Measurements from ENCODE around the gene GADD45GIP1. TPM values are rescaled to one million over a fixed set of nuclear protein-coding genes. Genes with fewer than 3 reads are reported as not detected.

The GADD45GIP1 gene
- total RNA-seq, 1 experiment from 2014 or later: 36.7 TPM

- H3K27ac ChIP-seq (ENCODE audit: low read length): no peak overlapping the region
- DNase-seq (ENCODE audit: low read depth, low spot score): no peak
- POLR2A ChIA-PET: no interaction called here
- H3K9me3 ChIP-seq (ENCODE audit: control insufficient read depth, insufficient read depth, low read depth, low read length): no peaks in the 10 kb centered on the region
- peaks cover 41% of the 10 kb centered on the region for H3K4me1 ChIP-seq (ENCODE audit: control insufficient read depth, insufficient read depth, low read length)
- no peak for TF ChIP-seq REST (IDR thresholded peaks at IDR 0.05; ENCODE audit: insufficient read depth in 1 of 2, low read depth in 2 of 2, low read length in 1 of 2)
- H3K36me3 ChIP-seq (ENCODE audit: control insufficient read depth, insufficient read depth, low read length): no peaks in the 10 kb centered on the region
- no TSS peak for BruUV-seq (replicated peaks)
- in situ Hi-C loops (cut with HindIII; ENCODE audit: low pct_unique_long_range_greater_than_20kb, low sequenced_read_pairs): no loop called here
- ATAC-seq: no peak
- intact Hi-C loops (cut with micrococcal nuclease; ENCODE audit: unreplicated experiment): no loop called here
- CTCF ChIA-PET: no interaction called here
- H3K4me3 ChIP-seq (ENCODE audit: low read depth in 2 of 2, low read length in 2 of 2): no peak overlapping the region
- no peaks in the 10 kb centered on the region for H3K27me3 ChIP-seq (ENCODE audit: control insufficient read depth, insufficient read depth, low read length)
Observed at GRCh38 chr19:13003081-13003480, 46.1 kb upstream of the GADD45GIP1 start.

GRCh38 chr19:13002166-13002898 is 45.3 kb upstream of the GADD45GIP1 start:
- Histone ChIP-seq H3K4me1 (ENCODE audit: control insufficient read depth, insufficient read depth, low read length) (peaks cover 41% of the 10 kb centered on the region), H3K27me3 (ENCODE audit: control insufficient read depth, insufficient read depth, low read length) (no peaks in the 10 kb centered on the region), H3K27ac (ENCODE audit: low read length) (no peak overlapping the region), H3K4me3 (ENCODE audit: low read depth in 2 of 2, low read length in 2 of 2) (no peak overlapping the region), H3K36me3 (ENCODE audit: control insufficient read depth, insufficient read depth, low read length) (no peaks in the 10 kb centered on the region), H3K9me3 (ENCODE audit: control insufficient read depth, insufficient read depth, low read depth, low read length) (no peaks in the 10 kb centered on the region)
- no TSS peak for BruUV-seq (replicated peaks)
- DNase-seq (ENCODE audit: low read depth, low spot score) (no peak), ATAC-seq (no peak)
- ChIA-PET POLR2A (interaction anchor here (0.7 kb wide), 1 partner anchor 41 kb away, joined by 19 read pairs; no protein-coding TSS in a partner anchor), CTCF (no interaction called here)
- intact Hi-C loops (cut with micrococcal nuclease; ENCODE audit: unreplicated experiment) (no loop called here), in situ Hi-C loops (cut with HindIII; ENCODE audit: low pct_unique_long_range_greater_than_20kb, low sequenced_read_pairs) (no loop called here)
- TF ChIP-seq TCF7L2 (IDR thresholded peaks at IDR 0.05; ENCODE audit: low read depth, low read length) (no peak), SIN3A (IDR thresholded peaks at IDR 0.05; ENCODE audit: borderline replicate concordance, insufficient read depth, low read depth, low read length) (no peak), REST (IDR thresholded peaks at IDR 0.05; ENCODE audit: insufficient read depth in 1 of 2, low read depth in 2 of 2, low read length in 1 of 2) (no peak), POLR2AphosphoS5 (IDR thresholded peaks at IDR 0.05; ENCODE audit: low read depth, low read length) (no peak), CTCF (IDR thresholded peaks at IDR 0.05) (no peak)

Measured in Panc1 (cell line).